A549 (cell line): Measurements from ENCODE around the gene EXOC4. TPM values are rescaled to one million over a fixed set of nuclear protein-coding genes. Genes with fewer than 3 reads are reported as not detected.

Experiments used
- ATAC-seq, 2 experiments: fragments of 200-7000 bp in 1 of 2; fragments of >200 bp in 1 of 2; cut with Nextera tagmentation in 1 of 2; cut with Tn5 transposase in 1 of 2; 3 replicates each; pipeline versions ENCODE4 v1.8.0 to v1.9.1; 2018 to 2020; ENCODE audit warnings: mild to moderate bottlenecking in 1 of 2, moderate library complexity in 1 of 2
- CTCF ChIA-PET: fragments of 300-600 bp; sonication (Branson Sonifier 250); formaldehyde crosslinking; extraction: SDS; loops from one replicate; lab custom pipeline; 2021; ENCODE audit warnings: antibody characterized with exemption, inconsistent platforms; lab: Yijun Ruan, JAX
- POLR2A ChIA-PET: fragments of 350-600 bp; formaldehyde crosslinking; extraction: SDS; loops from one replicate; lab custom pipeline; 2021; ENCODE audit warnings: antibody characterized with exemption, inconsistent platforms; lab: Yijun Ruan, JAX
- DNase-seq, 2 experiments: peaks; one replicate each; pipeline versions ENCODE4 v3.0.0 to v3.0.0-alpha.2; 2011 to 2016; ENCODE audit warnings: low read depth in 1 of 2, low spot score in 1 of 2
- FAIRE-seq: peaks from 2 replicates; lab custom pipeline; 2011; peaks lifted over from hg19 to GRCh38; lab: Jason Lieb, UNC
- H3K27ac ChIP-seq, 2 experiments: fragments of >200 bp; sonication (Bioruptor Twin); formaldehyde crosslinking; 3 replicates each; pipeline ENCODE4 v1.5.1; 2016 to 2017
- H3K4me1 ChIP-seq: fragments of >200 bp; sonication (Bioruptor Twin); formaldehyde crosslinking; 3 replicates; pipeline ENCODE4 v1.6.1; 2016
- H3K4me2 ChIP-seq: fragments of >200 bp; sonication (Bioruptor Twin); formaldehyde crosslinking; 3 replicates; pipeline ENCODE4 v1.6.1; 2016
- H3K4me3 ChIP-seq: fragments of >200 bp; sonication (Bioruptor Twin); formaldehyde crosslinking; 3 replicates; pipeline ENCODE4 v1.5.1; 2016
- H3K9me3 ChIP-seq: fragments of >200 bp; sonication (Bioruptor Twin); formaldehyde crosslinking; 3 replicates; pipeline ENCODE4 v1.6.1; 2016
- CBX2 ChIP-seq: fragments of 200-600 bp; sonication (generic); IDR thresholded peaks from 2 replicates; pipeline ENCODE4 v1.6.1; 2016; ENCODE audit warnings: low read depth, mild to moderate bottlenecking, borderline replicate concordance
- CBX8 ChIP-seq: fragments of 200-600 bp; sonication (generic); IDR thresholded peaks from 2 replicates; pipeline ENCODE4 v1.6.1; 2016
- CHD2 ChIP-seq: fragments of 150-350 bp; IDR thresholded peaks from 2 replicates; pipeline ENCODE4 v1.6.1; 2014; ENCODE audit warnings: low read length; ENCODE audit not compliant: partially characterized antibody
- CTCF ChIP-seq: fragments of >200 bp; sonication (Bioruptor Twin); formaldehyde crosslinking; IDR thresholded peaks from 3 replicates; pipeline ENCODE4 v1.5.1; 2016
- EP300 ChIP-seq, 2 experiments: fragments of >200 bp; sonication (Bioruptor Twin); formaldehyde crosslinking; IDR thresholded peaks; 2 replicates in 1 of 2; 3 replicates in 1 of 2; pipeline ENCODE4 v1.6.1; 2016 to 2017
- ESRRA ChIP-seq: fragments of 150-350 bp; IDR thresholded peaks from 2 replicates; pipeline ENCODE4 v1.6.1; 2014; ENCODE audit warnings: mild to moderate bottlenecking, low read length, borderline replicate concordance
- GATA3 ChIP-seq: IDR thresholded peaks from 2 replicates; pipeline ENCODE4 v1.6.1; 2012; ENCODE audit warnings: borderline replicate concordance
- HOXB13 ChIP-seq: fragments of 250-450 bp; sonication (Bioruptor Pico); IDR thresholded peaks from 2 replicates; pipeline ENCODE4 v1.5.0; 2020; ENCODE audit warnings: low read depth, mild to moderate bottlenecking, moderate library complexity
- HOXB5 ChIP-seq: fragments of 250-450 bp; sonication (Bioruptor Pico); IDR thresholded peaks from 2 replicates; pipeline ENCODE4 v1.5.0; 2020; ENCODE audit warnings: mild to moderate bottlenecking, moderate library complexity
- JUNB ChIP-seq: fragments of >200 bp; sonication (Bioruptor Twin); formaldehyde crosslinking; IDR thresholded peaks from 2 replicates; pipeline ENCODE4 v1.6.1; 2016
- KDM1A ChIP-seq: fragments of 200-600 bp; sonication (generic); IDR thresholded peaks from 2 replicates; pipeline ENCODE4 v1.6.1; 2016; ENCODE audit warnings: low read depth, mild to moderate bottlenecking
- KDM5A ChIP-seq: fragments of 200-600 bp; sonication (generic); IDR thresholded peaks from 2 replicates; pipeline ENCODE4 v1.6.1; 2016; ENCODE audit warnings: antibody characterized with exemption, mild to moderate bottlenecking
- MAZ ChIP-seq: fragments of 150-350 bp; IDR thresholded peaks from 2 replicates; pipeline ENCODE4 v1.6.1; 2014; ENCODE audit warnings: antibody characterized with exemption, low read depth, low read length, borderline replicate concordance
- NPAS2 ChIP-seq: fragments of 250-450 bp; sonication (Bioruptor Pico); IDR thresholded peaks from 2 replicates; pipeline ENCODE4 v1.8.0; 2022; ENCODE audit warnings: mild to moderate bottlenecking, moderate library complexity, borderline replicate concordance
- NR3C1 ChIP-seq: fragments of >200 bp; sonication (Bioruptor Twin); formaldehyde crosslinking; IDR thresholded peaks from 3 replicates; pipeline ENCODE4 v1.6.1; 2017
- PBX3 ChIP-seq: IDR thresholded peaks from 2 replicates; pipeline ENCODE4 v1.6.1; 2012
- PHF8 ChIP-seq: fragments of 200-600 bp; sonication (generic); IDR thresholded peaks from 2 replicates; pipeline ENCODE4 v1.6.1; 2016; ENCODE audit warnings: low read depth, mild to moderate bottlenecking, antibody characterized with exemption, moderate library complexity, borderline replicate concordance
- RARB ChIP-seq: fragments of 250-450 bp; sonication (Bioruptor Pico); IDR thresholded peaks from 2 replicates; pipeline ENCODE4 v1.8.0; 2021; ENCODE audit warnings: mild to moderate bottlenecking, moderate library complexity
- RCOR1 ChIP-seq: fragments of 150-350 bp; IDR thresholded peaks from 2 replicates; pipeline ENCODE4 v1.6.1; 2014; ENCODE audit warnings: antibody characterized with exemption, low read length, low read depth
- REST ChIP-seq: fragments of 200-600 bp; sonication (generic); IDR thresholded peaks from 2 replicates; pipeline ENCODE4 v1.6.1; 2016; ENCODE audit warnings: antibody characterized with exemption, mild to moderate bottlenecking, moderate library complexity
- RFX5 ChIP-seq: fragments of 450-650 bp; IDR thresholded peaks from 2 replicates; pipeline ENCODE4 v1.7.1; 2014; ENCODE audit warnings: antibody characterized with exemption, mild to moderate bottlenecking, moderate library complexity
- SMC3 ChIP-seq: fragments of >200 bp; sonication (Bioruptor Twin); formaldehyde crosslinking; IDR thresholded peaks from 3 replicates; pipeline ENCODE4 v1.6.1; 2018; ENCODE audit warnings: inconsistent platforms
- TFCP2L1 ChIP-seq: fragments of 250-450 bp; sonication (Bioruptor Pico); IDR thresholded peaks from 2 replicates; pipeline ENCODE4 v1.5.0; 2021; ENCODE audit warnings: mild to moderate bottlenecking
- USF2 ChIP-seq: fragments of 450-650 bp; IDR thresholded peaks from 2 replicates; pipeline ENCODE4 v1.6.1; 2014; ENCODE audit warnings: antibody characterized with exemption
- ZC3H11A ChIP-seq: fragments of 450-650 bp; IDR thresholded peaks from 2 replicates; pipeline ENCODE4 v1.6.1; 2014; ENCODE audit warnings: antibody characterized with exemption, mild to moderate bottlenecking
- ZFP36 ChIP-seq: fragments of 450-650 bp; IDR thresholded peaks from 2 replicates; pipeline ENCODE4 v1.6.1; 2014; ENCODE audit warnings: borderline replicate concordance; ENCODE audit not compliant: partially characterized antibody
- WGBS: methylation state at CpG from one replicate; pipeline ENCODE4 v1.1.6; 2017; ENCODE audit errors: missing lambda C conversion rate; 5-methylcytosine and 5-hydroxymethylcytosine counted together
- polyA plus RNA-seq, 4 experiments: library from polyadenylated mRNA; depleted of rRNA in 3 of 4; stranded (reverse); fragments of >200 nt; fragmentation: RNase III in 1 of 4; extraction: RNeasy Plus Mini Kit Qiagen cat#74134 plus additional on column Dnase treatment in 1 of 4; gene quantifications; 2 replicates in 3 of 4; 3 replicates in 1 of 4; pipeline ENCODE4 v1.2.3, GENCODE V29; 2011 to 2017

EXOC4 gene
- polyA plus RNA-seq, 2 of the 4 experiments (the other 2 are of a cell fraction), result 33.4 to 73.1 TPM

- Histone ChIP-seq H3K27ac (no peak overlapping the region), H3K4me3 (no peak overlapping the region), H3K9me3 (no peaks in the 10 kb centered on the region), H3K4me2 (no peak overlapping the region), H3K4me1 (no peaks in the 10 kb centered on the region)
- ChIA-PET CTCF (interaction anchor here (0.6 to 0.7 kb wide), 2 partner anchors 200 to 333 kb away, joined by 3 read pairs; no protein-coding TSS in a partner anchor), POLR2A (no interaction called here)
- no peak for ATAC-seq
- no peak for FAIRE-seq
- DNase-seq, result no peak
- WGBS, result 48% methylated on average over 4 of the region's 4 CpGs
- TF ChIP-seq USF2, result no peak
- TF ChIP-seq PBX3, result no peak
- TF ChIP-seq CBX8, result no peak
- no peak for TF ChIP-seq HOXB13
- TF ChIP-seq SMC3, result no peak
- TF ChIP-seq NR3C1, result no peak
- TF ChIP-seq HOXB5 (CRISPR knock-in tag), result no peak
- TF ChIP-seq TFCP2L1 (CRISPR knock-in tag), result no peak
- no peak for TF ChIP-seq CHD2
- TF ChIP-seq ZFP36, result no peak
- no peak for TF ChIP-seq ZC3H11A
- TF ChIP-seq PHF8, result no peak
- TF ChIP-seq ESRRA, result no peak
- TF ChIP-seq KDM1A, result no peak
- no peak for TF ChIP-seq NPAS2
Measured at GRCh38 chr7:133234961-133235875, 17.7 kb upstream of the EXOC4 start.

- no peak for FAIRE-seq
- ChIA-PET POLR2A (no interaction called here), CTCF (interaction anchor here (0.5 to 1.5 kb wide), 3 partner anchors 8 to 919 kb away, joined by 3 to 6 read pairs (median 5); no protein-coding TSS in a partner anchor)
Measured at GRCh38 chr7:133237545-133237944, 15.3 kb upstream of the EXOC4 start.

GRCh38 chr7:133240302-133240701 lies 12.6 kb upstream of the EXOC4 start:
- ATAC-seq (no peak), FAIRE-seq (no peak), DNase-seq (no peak)
- 49% methylated on average over 3 of the region's 3 CpGs for WGBS
- TF ChIP-seq RCOR1, result no peak
- no peak for TF ChIP-seq MAZ
- TF ChIP-seq EP300 (IDR thresholded peaks at IDR 0.05), result no peak
- no peak for TF ChIP-seq RFX5
- no peak for TF ChIP-seq CTCF
- TF ChIP-seq RARB, result no peak
- no peak for TF ChIP-seq CBX8
- TF ChIP-seq REST, result no peak
- no peak for TF ChIP-seq CBX2
- TF ChIP-seq JUNB, result no peak
- no peak for TF ChIP-seq HOXB13
- no peak for TF ChIP-seq KDM5A
- TF ChIP-seq GATA3, result no peak
- no peak overlapping the region for H3K27ac ChIP-seq
- H3K9me3 ChIP-seq, result no peaks in the 10 kb centered on the region
- H3K4me1 ChIP-seq, result no peaks in the 10 kb centered on the region
- no peak overlapping the region for H3K4me3 ChIP-seq
- no peak overlapping the region for H3K4me2 ChIP-seq
- POLR2A ChIA-PET, result no interaction called here
- CTCF ChIA-PET, result interaction anchor here (2.7 kb wide), 1 partner anchor 12 kb away, joined by 8 read pairs; the partner anchor contains the start of gene EXOC4

More at GRCh38 chr7:133237545-133237944, 15.3 kb upstream of the EXOC4 start:
- TF ChIP-seq ZC3H11A (no peak), TFCP2L1 (CRISPR knock-in tag) (no peak)
- ATAC-seq, result no peak
- no peak for DNase-seq
- H3K27ac ChIP-seq, result no peak overlapping the region
- H3K4me2 ChIP-seq, result no peak overlapping the region
- 26% methylated on average over 3 of the region's 3 CpGs for WGBS
- no peaks in the 10 kb centered on the region for H3K9me3 ChIP-seq
- no peak overlapping the region for H3K4me3 ChIP-seq
- H3K4me1 ChIP-seq, result no peaks in the 10 kb centered on the region
